ENCODE measurements around the gene CRIP2.

DNA sequence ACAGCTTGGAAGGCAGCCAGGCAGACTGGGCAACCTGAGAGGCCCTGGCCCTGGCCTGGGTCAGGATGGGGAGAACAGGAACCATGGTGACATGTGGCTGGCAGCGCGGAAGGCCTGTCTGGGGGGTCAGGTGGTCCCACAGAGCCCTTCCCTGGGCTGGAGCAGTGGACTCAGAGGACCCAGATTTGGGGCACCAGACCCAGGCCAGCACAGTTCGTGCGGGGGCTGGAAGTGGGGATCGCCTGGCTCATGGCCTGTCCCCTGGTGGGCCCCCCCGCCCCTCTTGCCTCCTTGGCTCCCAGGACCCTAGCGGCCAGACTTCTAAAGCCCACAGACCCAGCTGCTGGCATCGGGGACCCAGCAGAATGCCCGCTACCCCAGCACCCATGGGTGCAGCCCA, 33.6 kb upstream of the CRIP2 start:
- TF ChIP-seq POLR2A (IDR thresholded peaks at IDR 0.05), result no peak
- TF ChIP-seq, protein P1, sequence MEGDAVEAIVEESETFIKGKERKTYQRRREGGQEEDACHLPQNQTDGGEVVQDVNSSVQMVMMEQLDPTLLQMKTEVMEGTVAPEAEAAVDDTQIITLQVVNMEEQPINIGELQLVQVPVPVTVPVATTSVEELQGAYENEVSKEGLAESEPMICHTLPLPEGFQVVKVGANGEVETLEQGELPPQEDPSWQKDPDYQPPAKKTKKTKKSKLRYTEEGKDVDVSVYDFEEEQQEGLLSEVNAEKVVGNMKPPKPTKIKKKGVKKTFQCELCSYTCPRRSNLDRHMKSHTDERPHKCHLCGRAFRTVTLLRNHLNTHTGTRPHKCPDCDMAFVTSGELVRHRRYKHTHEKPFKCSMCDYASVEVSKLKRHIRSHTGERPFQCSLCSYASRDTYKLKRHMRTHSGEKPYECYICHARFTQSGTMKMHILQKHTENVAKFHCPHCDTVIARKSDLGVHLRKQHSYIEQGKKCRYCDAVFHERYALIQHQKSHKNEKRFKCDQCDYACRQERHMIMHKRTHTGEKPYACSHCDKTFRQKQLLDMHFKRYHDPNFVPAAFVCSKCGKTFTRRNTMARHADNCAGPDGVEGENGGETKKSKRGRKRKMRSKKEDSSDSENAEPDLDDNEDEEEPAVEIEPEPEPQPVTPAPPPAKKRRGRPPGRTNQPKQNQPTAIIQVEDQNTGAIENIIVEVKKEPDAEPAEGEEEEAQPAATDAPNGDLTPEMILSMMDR (IDR thresholded peaks at IDR 0.05), result no peak
